ENCODE data around the gene MS4A14. TPM values are rescaled to one million over a fixed set of nuclear protein-coding genes. Genes with fewer than 3 reads are reported as not detected.

The MS4A14 gene
- total and polyA plus RNA-seq, 2 donors (not counting 1 experiment from before 2014, with no cell fraction given), result 3.4 to 5.4 TPM

DNA sequence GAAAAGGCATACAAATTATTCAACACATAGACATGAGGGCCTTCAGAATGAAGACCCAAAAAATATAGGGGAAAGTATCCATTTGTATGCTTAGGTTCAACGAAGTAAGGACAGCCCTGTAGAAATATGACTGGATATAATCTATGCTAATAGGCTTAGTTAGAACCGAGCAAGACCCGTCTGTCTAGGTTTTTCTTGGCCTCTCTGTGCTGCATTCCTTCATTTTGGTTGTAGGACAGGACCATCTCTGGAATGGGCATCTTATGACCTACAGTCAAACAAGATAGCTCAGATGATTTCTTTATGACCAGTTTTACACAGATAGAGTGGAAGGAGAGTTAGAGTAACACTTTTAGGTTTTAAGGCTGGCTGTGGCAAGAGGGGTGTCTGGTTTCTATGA is 23.5 kb upstream of the MS4A14 start:
- POLR2A ChIA-PET, result interaction anchor here (0.9 kb wide), 1 partner anchor 9 kb away, joined by 5 read pairs; no protein-coding TSS in a partner anchor
- no peak for ATAC-seq (ENCODE audit: low read depth)
- no peak overlapping the region for H3K4me3 Mint-ChIP-seq

DNA sequence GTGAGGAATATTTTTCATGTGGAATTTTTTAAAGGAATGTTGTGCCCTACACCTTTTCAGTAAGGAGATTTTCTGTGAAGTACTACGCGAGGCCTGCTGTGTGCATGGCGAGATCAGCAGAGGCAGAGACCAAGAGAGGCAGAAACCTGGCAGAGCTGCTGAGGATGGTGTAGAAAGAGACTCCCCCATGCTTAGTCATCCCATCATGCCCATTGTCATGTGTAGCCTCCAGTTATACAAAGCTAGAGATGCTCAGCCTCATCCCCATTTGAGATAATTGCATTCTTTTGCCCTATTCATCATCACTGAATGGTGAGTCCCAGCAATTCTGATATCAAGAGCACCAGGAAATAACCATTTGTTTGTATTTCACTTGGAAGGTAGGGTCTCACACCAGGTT is 20.9 kb upstream of the MS4A14 start:
- POLR2A ChIA-PET, result no interaction called here
- H3K4me3 Mint-ChIP-seq, result no peak overlapping the region
- peaks cover 65 to 73% of the 10 kb centered on the region in 2 donors for H3K4me1 ChIP-seq (ENCODE audit: control insufficient read depth in 2 of 2, insufficient read depth in 2 of 2, low read length in 2 of 2)

More for the DNA sequence above, 23.5 kb upstream of the MS4A14 start:
- Histone ChIP-seq H3K9ac (ENCODE audit: low read length) (no peak overlapping the region), H3K79me2 (ENCODE audit: control insufficient read depth, insufficient read depth, low read length) (peaks cover 84% of the 10 kb centered on the region), H3K4me2 (replicated peaks; ENCODE audit: low read depth, low read length, poor library complexity, severe bottlenecking) (no peak overlapping the region), H4K20me1 (ENCODE audit: control insufficient read depth, insufficient read depth, low read length, poor library complexity, severe bottlenecking) (no peaks in the 10 kb centered on the region), H3K27me3 (replicated peaks in 1 of 4; ENCODE audit: control extremely low read depth in 1 of 4, control insufficient read depth in 3 of 4, insufficient read depth in 4 of 4, low read length in 3 of 4) (no peaks in the 10 kb centered on the region), H3K4me1 (ENCODE audit: control insufficient read depth in 2 of 2, insufficient read depth in 2 of 2, low read length in 2 of 2) (peaks cover 58 to 60% of the 10 kb centered on the region in 2 donors), H2AFZ (ENCODE audit: insufficient read depth, low read depth, low read length, poor library complexity, severe bottlenecking) (no peak overlapping the region), H3K27ac (ENCODE audit: low read length in 2 of 2) (no peak overlapping the region), H3K4me3 (ENCODE audit: control extremely low read depth in 1 of 5, extremely low read depth in 1 of 5, insufficient read depth in 1 of 5, low read depth in 2 of 5, low read length in 4 of 5) (no peak overlapping the region), H3K36me3 (replicated peaks in 1 of 2; ENCODE audit: control extremely low read depth in 1 of 2, control insufficient read depth in 1 of 2, extremely low read depth in 1 of 2, insufficient read depth in 2 of 2, low read length in 1 of 2) (no peaks in the 10 kb centered on the region), H3K9me3 (ENCODE audit: control extremely low read depth in 1 of 3, control insufficient read depth in 2 of 3, insufficient read depth in 1 of 3, low read length in 2 of 3) (peaks cover 0 to 8% (median 2%) of the 10 kb centered on the region in 3 donors)
- DNase-seq, result no peak
- Mint-ChIP-seq H3K4me1 (peaks cover 77% of the 10 kb centered on the region), H3K27ac (peak overlapping the region; percentile 74), H3K9me3 (ENCODE audit: insufficient read depth) (peaks cover 3% of the 10 kb centered on the region), H3K27me3 (no peaks in the 10 kb centered on the region)
- TF ChIP-seq, protein P1, sequence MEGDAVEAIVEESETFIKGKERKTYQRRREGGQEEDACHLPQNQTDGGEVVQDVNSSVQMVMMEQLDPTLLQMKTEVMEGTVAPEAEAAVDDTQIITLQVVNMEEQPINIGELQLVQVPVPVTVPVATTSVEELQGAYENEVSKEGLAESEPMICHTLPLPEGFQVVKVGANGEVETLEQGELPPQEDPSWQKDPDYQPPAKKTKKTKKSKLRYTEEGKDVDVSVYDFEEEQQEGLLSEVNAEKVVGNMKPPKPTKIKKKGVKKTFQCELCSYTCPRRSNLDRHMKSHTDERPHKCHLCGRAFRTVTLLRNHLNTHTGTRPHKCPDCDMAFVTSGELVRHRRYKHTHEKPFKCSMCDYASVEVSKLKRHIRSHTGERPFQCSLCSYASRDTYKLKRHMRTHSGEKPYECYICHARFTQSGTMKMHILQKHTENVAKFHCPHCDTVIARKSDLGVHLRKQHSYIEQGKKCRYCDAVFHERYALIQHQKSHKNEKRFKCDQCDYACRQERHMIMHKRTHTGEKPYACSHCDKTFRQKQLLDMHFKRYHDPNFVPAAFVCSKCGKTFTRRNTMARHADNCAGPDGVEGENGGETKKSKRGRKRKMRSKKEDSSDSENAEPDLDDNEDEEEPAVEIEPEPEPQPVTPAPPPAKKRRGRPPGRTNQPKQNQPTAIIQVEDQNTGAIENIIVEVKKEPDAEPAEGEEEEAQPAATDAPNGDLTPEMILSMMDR (IDR thresholded peaks at IDR 0.05), result no peak
- TF ChIP-seq EZH2 (IDR thresholded peaks at IDR 0.05; ENCODE audit: borderline replicate concordance, insufficient read depth, low read depth, low read length, poor library complexity, severe bottlenecking), result no peak
- CTCF ChIA-PET, result interaction anchor here (1.3 to 13.3 kb wide), 3 partner anchors 9 to 110 kb away, joined by 3 to 257 read pairs (median 11); partner anchors contain the start of gene MS4A1
- intact Hi-C loops (cut with micrococcal nuclease), result no loop called here
- 100% methylated on average over 1 of the region's 3 CpGs for WGBS (ENCODE audit: insufficient coverage)

More for the DNA sequence above, 20.9 kb upstream of the MS4A14 start:
- Histone ChIP-seq H3K4me2 (replicated peaks; ENCODE audit: low read depth, low read length, poor library complexity, severe bottlenecking) (peak overlapping the region; percentile 5), H3K9ac (ENCODE audit: low read length) (no peak overlapping the region), H4K20me1 (ENCODE audit: control insufficient read depth, insufficient read depth, low read length, poor library complexity, severe bottlenecking) (no peaks in the 10 kb centered on the region), H3K9me3 (ENCODE audit: control extremely low read depth in 1 of 3, control insufficient read depth in 2 of 3, insufficient read depth in 1 of 3, low read length in 2 of 3) (peaks cover 0 to 3% (median 0%) of the 10 kb centered on the region in 3 donors), H2AFZ (ENCODE audit: insufficient read depth, low read depth, low read length, poor library complexity, severe bottlenecking) (no peak overlapping the region), H3K36me3 (replicated peaks in 1 of 2; ENCODE audit: control extremely low read depth in 1 of 2, control insufficient read depth in 1 of 2, extremely low read depth in 1 of 2, insufficient read depth in 2 of 2, low read length in 1 of 2) (no peaks in the 10 kb centered on the region), H3K27me3 (replicated peaks in 1 of 4; ENCODE audit: control extremely low read depth in 1 of 4, control insufficient read depth in 3 of 4, insufficient read depth in 4 of 4, low read length in 3 of 4) (no peaks in the 10 kb centered on the region), H3K79me2 (ENCODE audit: control insufficient read depth, insufficient read depth, low read length) (peaks cover 77% of the 10 kb centered on the region), H3K4me3 (ENCODE audit: control extremely low read depth in 1 of 5, extremely low read depth in 1 of 5, insufficient read depth in 1 of 5, low read depth in 2 of 5, low read length in 4 of 5) (no peak overlapping the region), H3K27ac (ENCODE audit: low read length in 2 of 2) (no peak overlapping the region)
- intact Hi-C loops (cut with micrococcal nuclease), result no loop called here
- Mint-ChIP-seq H3K4me1 (peaks cover 77% of the 10 kb centered on the region), H3K27ac (peak overlapping the region; percentile 54), H3K27me3 (no peaks in the 10 kb centered on the region), H3K9me3 (ENCODE audit: insufficient read depth) (no peaks in the 10 kb centered on the region)
- DNase-seq (no peak), ATAC-seq (ENCODE audit: low read depth) (no peak)
- CTCF ChIA-PET, result interaction anchor here (0.6 to 1.6 kb wide), 2 partner anchors 12 to 22 kb away, joined by 3 to 7 read pairs; no protein-coding TSS in a partner anchor
- no peak for TF ChIP-seq EZH2 (IDR thresholded peaks at IDR 0.05; ENCODE audit: borderline replicate concordance, insufficient read depth, low read depth, low read length, poor library complexity, severe bottlenecking)
- TF ChIP-seq, protein P1 (IDR thresholded peaks at IDR 0.05), result no peak
- no CpG with 5 or more reads among the region's 3 CpGs for WGBS (ENCODE audit: insufficient coverage)
